ENCODE measurements around the gene JARID2. TPM values are rescaled to one million over a fixed set of nuclear protein-coding genes. Genes with fewer than 3 reads are reported as not detected.

JARID2 gene
- total and polyA plus RNA-seq, 2 of the 8 experiments (the other 6 are each of a cell fraction or from before 2014, with no cell fraction given), result 60.1 to 239 TPM

- Histone ChIP-seq H3K79me1 (ENCODE audit: low read depth, low read length) (no peaks in the 10 kb centered on the region), H3K27ac (ENCODE audit: low read depth, low read length) (no peak overlapping the region), H3K18ac (ENCODE audit: extremely low read depth, low read length) (no peak overlapping the region), H3K79me2 (ENCODE audit: control insufficient read depth in 1 of 2, insufficient read depth in 2 of 2, low read length in 2 of 2) (no peaks in the 10 kb centered on the region), H3K56ac (replicated peaks; ENCODE audit: insufficient read length, low read depth, low read length) (no peak overlapping the region), H2AFZ (ENCODE audit: low read length) (no peak overlapping the region), H3K9me3 (ENCODE audit: insufficient read depth in 2 of 2, low read depth in 1 of 2, low read length in 1 of 2) (peaks cover 26 to 27% of the 10 kb centered on the region in 2 experiments), H3K27me3 (replicated peaks in 1 of 4; ENCODE audit: control insufficient read depth in 3 of 4, extremely low read depth in 1 of 4, insufficient read depth in 3 of 4, low read length in 3 of 4) (no peaks in the 10 kb centered on the region), H3K14ac (ENCODE audit: insufficient read length) (no peak overlapping the region), H4K91ac (replicated peaks; ENCODE audit: insufficient read length, low read length) (no peak overlapping the region), H4K8ac (ENCODE audit: extremely low read depth, insufficient read depth, low read length) (no peak overlapping the region), H3K36me3 (ENCODE audit: control insufficient read depth in 2 of 4, insufficient read depth in 4 of 4, low read length in 3 of 4) (peaks cover 0 to 21% (median 9%) of the 10 kb centered on the region in 4 experiments; a peak in 5 of 8 replicates), H4K20me1 (replicated peaks in 1 of 2; ENCODE audit: control insufficient read depth in 1 of 2, insufficient read depth in 2 of 2, low read length in 2 of 2) (peaks cover 0 to 1% of the 10 kb centered on the region in 2 experiments), H2BK5ac (ENCODE audit: low read depth, low read length) (no peak overlapping the region), H2BK20ac (ENCODE audit: low read length) (no peak overlapping the region), H3K9ac (replicated peaks in 1 of 4; ENCODE audit: extremely low read depth in 1 of 4, low read depth in 3 of 4, low read length in 3 of 4) (no peak overlapping the region), H3K23ac (ENCODE audit: insufficient read length) (no peak overlapping the region), H2BK120ac (replicated peaks; ENCODE audit: low read depth, low read length) (no peak overlapping the region), H3K4me3 (ENCODE audit: extremely low read depth in 1 of 4, insufficient read depth in 2 of 4, low read depth in 3 of 4, low read length in 4 of 4) (no peak overlapping the region), H3K4me2 (ENCODE audit: insufficient read depth in 1 of 2, low read depth in 2 of 2, low read length in 2 of 2) (no peak overlapping the region), H3K23me2 (ENCODE audit: low read depth, low read length) (no peaks in the 10 kb centered on the region), H3K4me1 (replicated peaks in 1 of 4; ENCODE audit: control insufficient read depth in 3 of 4, insufficient read depth in 4 of 4, low read length in 3 of 4) (no peaks in the 10 kb centered on the region), H3K4ac (replicated peaks; ENCODE audit: insufficient read length, low read depth, low read length) (no peak overlapping the region), H2BK12ac (ENCODE audit: low read depth, low read length) (no peak overlapping the region), H4K5ac (ENCODE audit: insufficient read length, low read depth, low read length) (no peak overlapping the region), H2BK15ac (ENCODE audit: low read length) (no peak overlapping the region), H2AK5ac (ENCODE audit: low read depth, low read length) (no peak overlapping the region)
- FAIRE-seq (no peak), DNase-seq (ENCODE audit: low read depth in 1 of 2, low spot score in 2 of 2) (peak in 1 of 2 experiments; percentile 45)
- 84% methylated on average over 12 of the region's 12 CpGs; no CpG with 5 or more reads in 1 of the 2 experiments for WGBS, 2 experiments (ENCODE audit: extremely low coverage in 1 of 2, insufficient coverage in 1 of 2, insufficient read length in 1 of 2, insufficient replicate concordance in 2 of 2, low coverage in 1 of 2, low lambda C conversion rate in 2 of 2, missing lambda C conversion rate in 1 of 2)
- ChIA-PET CTCF (ENCODE audit: partially characterized antibody) (interaction anchor here (0.8 to 1.1 kb wide), 3 partner anchors 9 to 1672 kb away, joined by 3 to 5 read pairs (median 3); no protein-coding TSS in a partner anchor), POLR2A (ENCODE audit: partially characterized antibody) (no interaction called here)
- TF ChIP-seq GTF2F1 (IDR thresholded peaks at IDR 0.05; ENCODE audit: borderline replicate concordance, low read depth, low read length) (no peak), MAX (IDR thresholded peaks at IDR 0.05) (no peak)
These were observed 282.2 kb downstream of the JARID2 start for GRCh38 chr6:15527838-15528617.
